Activated CD4-positive, alpha-beta T cell treated with anti-CD3 and anti-CD28 coated beads, Interleukin-2, amount 10 ng/mL, durations not matched to agents 7 days and 5 days (primary cell): ENCODE data around the gene KATNIP. TPM values are rescaled to one million over a fixed set of nuclear protein-coding genes. Genes with fewer than 3 reads are reported as not detected.

ENCODE experiments used
- CTCF ChIA-PET: fragments of 350-600 bp; sonication (Branson Sonifier 250); formaldehyde crosslinking; loops from one replicate; lab custom pipeline; 2021; ENCODE audit warnings: antibody characterized with exemption; lab: Charles Lee
- POLR2A ChIA-PET: fragments of 350-600 bp; sonication (Branson Sonifier 250); formaldehyde crosslinking; loops from one replicate; lab custom pipeline; 2021; ENCODE audit warnings: antibody characterized with exemption; lab: Charles Lee
- DNase-seq: peaks from one replicate; pipeline ENCODE4 v3.0.0-alpha.2; 2020
- H3K27ac Mint-ChIP-seq: one replicate; pipeline ENCODE4 v1.8.0; 2021; ENCODE audit warnings: mild to moderate bottlenecking, moderate library complexity, mixed read lengths
- H3K27me3 Mint-ChIP-seq: one replicate; pipeline ENCODE4 v1.8.0; 2021; ENCODE audit warnings: mixed read lengths
- H3K36me3 Mint-ChIP-seq: one replicate; pipeline ENCODE4 v1.8.0; 2021; ENCODE audit warnings: low read depth, mixed read lengths
- H3K4me1 Mint-ChIP-seq: one replicate; pipeline ENCODE4 v1.8.0; 2021; ENCODE audit warnings: mixed read lengths
- H3K4me3 Mint-ChIP-seq: one replicate; pipeline ENCODE4 v1.8.0; 2021; ENCODE audit warnings: mild to moderate bottlenecking, moderate library complexity, mixed read lengths
- H3K9me3 Mint-ChIP-seq: one replicate; pipeline ENCODE4 v1.8.0; 2021; ENCODE audit warnings: mixed read lengths
- total RNA-seq, 2 experiments: library from RNA; stranded (reverse); gene quantifications; one replicate each; pipeline ENCODE4 v1.2.3, GENCODE V29; 2021

Gene KATNIP
- total RNA-seq, 2 experiments from 2014 or later, result 17.1 to 18.7 TPM

- no peak for DNase-seq
- ChIA-PET CTCF (no interaction called here), POLR2A (no interaction called here)
- no peaks in the 10 kb centered on the region for H3K27me3 Mint-ChIP-seq
- no peaks in the 10 kb centered on the region for H3K9me3 Mint-ChIP-seq
- no peaks in the 10 kb centered on the region for H3K4me1 Mint-ChIP-seq
- no peak overlapping the region for H3K4me3 Mint-ChIP-seq
- peaks cover 21% of the 10 kb centered on the region for H3K36me3 Mint-ChIP-seq
- H3K27ac Mint-ChIP-seq, result no peak overlapping the region
Measured at GRCh38 chr16:27518226-27518625, 31.7 kb upstream of the KATNIP start.

GRCh38 chr16:27520982-27521673 lies 28.8 kb upstream of the KATNIP start:
- no peaks in the 10 kb centered on the region for H3K4me1 Mint-ChIP-seq
- no peak overlapping the region for H3K4me3 Mint-ChIP-seq
- no peaks in the 10 kb centered on the region for H3K27me3 Mint-ChIP-seq
- no peak for DNase-seq
- POLR2A ChIA-PET, result no interaction called here
- peaks cover 26% of the 10 kb centered on the region for H3K36me3 Mint-ChIP-seq
- no peak overlapping the region for H3K27ac Mint-ChIP-seq
- CTCF ChIA-PET, result interaction anchor here (1.1 kb wide), 2 partner anchors 10 to 11 kb away, joined by 3 to 4 read pairs; no protein-coding TSS in a partner anchor
- no peaks in the 10 kb centered on the region for H3K9me3 Mint-ChIP-seq

- Mint-ChIP-seq H3K9me3 (no peaks in the 10 kb centered on the region), H3K36me3 (peaks cover 32% of the 10 kb centered on the region), H3K4me1 (no peaks in the 10 kb centered on the region), H3K27me3 (no peaks in the 10 kb centered on the region), H3K4me3 (no peak overlapping the region), H3K27ac (no peak overlapping the region)
- ChIA-PET POLR2A (interaction anchor here (0.6 kb wide), 1 partner anchor 22 kb away, joined by 3 read pairs; no protein-coding TSS in a partner anchor), CTCF (interaction anchor here (1.1 kb wide), 1 partner anchor 11 kb away, joined by 4 read pairs; no protein-coding TSS in a partner anchor)
- DNase-seq, result no peak
Measured at GRCh38 chr16:27522173-27522707, 27.7 kb upstream of the KATNIP start.

GRCh38 chr16:27526180-27526579 lies 23.8 kb upstream of the KATNIP start:
- ChIA-PET POLR2A (no interaction called here), CTCF (interaction anchor here (0.6 to 0.9 kb wide), 2 partner anchors 10 to 1019 kb away, joined by 3 to 4 read pairs; no protein-coding TSS in a partner anchor)
- H3K9me3 Mint-ChIP-seq, result no peaks in the 10 kb centered on the region
- DNase-seq, result no peak
- H3K36me3 Mint-ChIP-seq, result peaks cover 43% of the 10 kb centered on the region
- H3K27ac Mint-ChIP-seq, result no peak overlapping the region
- H3K27me3 Mint-ChIP-seq, result no peaks in the 10 kb centered on the region
- H3K4me1 Mint-ChIP-seq, result peaks cover 6% of the 10 kb centered on the region
- H3K4me3 Mint-ChIP-seq, result no peak overlapping the region

- CTCF ChIA-PET, result interaction anchor here (0.9 kb wide), 1 partner anchor 21 kb away, joined by 3 read pairs; the partner anchor contains the start of genes GTF3C1 and KATNIP
Measured at GRCh38 chr16:27528294-27528693, 21.6 kb upstream of the KATNIP start.

GRCh38 chr16:27529962-27530361 lies 20.0 kb upstream of the KATNIP start:
- H3K27ac Mint-ChIP-seq, result no peak overlapping the region
- H3K36me3 Mint-ChIP-seq, result peaks cover 57% of the 10 kb centered on the region
- no peak for DNase-seq
- CTCF ChIA-PET, result interaction anchor here (1.2 kb wide), 1 partner anchor 20 kb away, joined by 3 read pairs; the partner anchor contains the start of genes GTF3C1 and KATNIP
- H3K27me3 Mint-ChIP-seq, result no peaks in the 10 kb centered on the region
- no peak overlapping the region for H3K4me3 Mint-ChIP-seq
- no peaks in the 10 kb centered on the region for H3K9me3 Mint-ChIP-seq
- POLR2A ChIA-PET, result no interaction called here
- peaks cover 17% of the 10 kb centered on the region for H3K4me1 Mint-ChIP-seq

More at GRCh38 chr16:27528294-27528693, 21.6 kb upstream of the KATNIP start:
- Mint-ChIP-seq H3K27ac (no peak overlapping the region), H3K27me3 (no peaks in the 10 kb centered on the region), H3K4me1 (peaks cover 17% of the 10 kb centered on the region), H3K36me3 (peaks cover 51% of the 10 kb centered on the region), H3K9me3 (no peaks in the 10 kb centered on the region), H3K4me3 (no peak overlapping the region)
- DNase-seq, result no peak
- POLR2A ChIA-PET, result no interaction called here

- Mint-ChIP-seq H3K27me3 (no peaks in the 10 kb centered on the region), H3K27ac (no peak overlapping the region), H3K36me3 (peaks cover 56% of the 10 kb centered on the region), H3K9me3 (no peaks in the 10 kb centered on the region), H3K4me3 (no peak overlapping the region), H3K4me1 (peaks cover 17% of the 10 kb centered on the region)
- ChIA-PET CTCF (interaction anchor here (1.2 kb wide), 1 partner anchor 18 kb away, joined by 3 read pairs; the partner anchor contains the start of genes GTF3C1 and KATNIP), POLR2A (no interaction called here)
- DNase-seq, result no peak
Measured at GRCh38 chr16:27531186-27531585, 18.8 kb upstream of the KATNIP start.

- Mint-ChIP-seq H3K9me3 (no peaks in the 10 kb centered on the region), H3K36me3 (peaks cover 57% of the 10 kb centered on the region), H3K27ac (peak overlapping the region; percentile 33)
Measured at GRCh38 chr16:27531826-27532800, 17.8 kb upstream of the KATNIP start.

GRCh38 chr16:27534256-27534655 lies 15.7 kb upstream of the KATNIP start:
- no peak overlapping the region for H3K4me3 Mint-ChIP-seq
- H3K27me3 Mint-ChIP-seq, result no peaks in the 10 kb centered on the region
- no peak overlapping the region for H3K27ac Mint-ChIP-seq
- no peak for DNase-seq
- ChIA-PET CTCF (interaction anchor here (1.7 kb wide), 1 partner anchor 10 kb away, joined by 3 read pairs; no protein-coding TSS in a partner anchor), POLR2A (no interaction called here)
- no peaks in the 10 kb centered on the region for H3K9me3 Mint-ChIP-seq
- peaks cover 49% of the 10 kb centered on the region for H3K36me3 Mint-ChIP-seq
- peaks cover 19% of the 10 kb centered on the region for H3K4me1 Mint-ChIP-seq

More at GRCh38 chr16:27531826-27532800, 17.8 kb upstream of the KATNIP start:
- Mint-ChIP-seq H3K4me1 (peaks cover 17% of the 10 kb centered on the region), H3K4me3 (no peak overlapping the region), H3K27me3 (no peaks in the 10 kb centered on the region)
- POLR2A ChIA-PET, result no interaction called here
- CTCF ChIA-PET, result interaction anchor here (0.6 kb wide), 1 partner anchor 42 kb away, joined by 3 read pairs; no protein-coding TSS in a partner anchor
- DNase-seq, result no peak

GRCh38 chr16:27538528-27538927 lies 11.4 kb upstream of the KATNIP start:
- Mint-ChIP-seq H3K27me3 (no peaks in the 10 kb centered on the region), H3K9me3 (no peaks in the 10 kb centered on the region), H3K27ac (no peak overlapping the region), H3K36me3 (peaks cover 52% of the 10 kb centered on the region), H3K4me1 (peaks cover 4% of the 10 kb centered on the region), H3K4me3 (no peak overlapping the region)
- no peak for DNase-seq
- ChIA-PET CTCF (no interaction called here), POLR2A (no interaction called here)

- no peaks in the 10 kb centered on the region for H3K9me3 Mint-ChIP-seq
- ChIA-PET CTCF (interaction anchor here (0.7 to 2.7 kb wide), 2 partner anchors 12 to 1152 kb away, joined by 5 to 9 read pairs; partner anchors contain the start of gene KATNIP), POLR2A (no interaction called here)
- H3K36me3 Mint-ChIP-seq, result peaks cover 54% of the 10 kb centered on the region
- H3K4me3 Mint-ChIP-seq, result no peak overlapping the region
- H3K4me1 Mint-ChIP-seq, result peaks cover 4% of the 10 kb centered on the region
- no peak overlapping the region for H3K27ac Mint-ChIP-seq
- no peaks in the 10 kb centered on the region for H3K27me3 Mint-ChIP-seq
- DNase-seq, result no peak
Measured at GRCh38 chr16:27539120-27539519, 10.8 kb upstream of the KATNIP start.

- DNase-seq, result no peak
- H3K9me3 Mint-ChIP-seq, result no peaks in the 10 kb centered on the region
- H3K36me3 Mint-ChIP-seq, result peaks cover 58% of the 10 kb centered on the region
- ChIA-PET POLR2A (no interaction called here), CTCF (interaction anchor here (2.7 kb wide), 1 partner anchor 11 kb away, joined by 9 read pairs; the partner anchor contains the start of gene KATNIP)
- H3K27me3 Mint-ChIP-seq, result no peaks in the 10 kb centered on the region
- no peak overlapping the region for H3K4me3 Mint-ChIP-seq
- H3K4me1 Mint-ChIP-seq, result peaks cover 4% of the 10 kb centered on the region
- H3K27ac Mint-ChIP-seq, result no peak overlapping the region
Measured at GRCh38 chr16:27539636-27540035, 10.3 kb upstream of the KATNIP start.
